Nephron (organoid): Measurements from ENCODE around the gene SIGLEC11.
A peak's percentile ranks its signal among the peaks of the same experiment; 100 is the strongest.

ENCODE experiments used
- H3K27ac Mint-ChIP-seq, 3 experiments: 2 replicates each; pipeline ENCODE4 v1.8.0; 2020; ENCODE audit warnings: mixed read lengths in 3 of 3, mild to moderate bottlenecking in 2 of 3, moderate library complexity in 1 of 3
- H3K27me3 Mint-ChIP-seq: 2 replicates; pipeline ENCODE4 v1.8.0; 2021; ENCODE audit warnings: low read depth, mild to moderate bottlenecking, moderate library complexity, mixed read lengths
- H3K36me3 Mint-ChIP-seq: 2 replicates; pipeline ENCODE4 v1.8.0; 2020; ENCODE audit warnings: low read depth, mixed read lengths
- H3K4me1 Mint-ChIP-seq: 2 replicates; pipeline ENCODE4 v1.8.0; 2020; ENCODE audit warnings: mixed read lengths
- H3K4me3 Mint-ChIP-seq, 3 experiments: 2 replicates each; pipeline ENCODE4 v1.8.0; 2020; ENCODE audit warnings: mild to moderate bottlenecking in 3 of 3, mixed read lengths in 3 of 3, moderate library complexity in 2 of 3
- H3K9me3 Mint-ChIP-seq: 2 replicates; pipeline ENCODE4 v1.8.0; 2020; ENCODE audit warnings: mixed read lengths
- TF ChIP-seq, protein P1 (sequence below), 3 experiments: fragments of 200-600 bp; sonication (generic); IDR thresholded peaks; one replicate each; pipeline ENCODE4 v1.5.0; 2021; ENCODE audit warnings: antibody characterized with exemption in 3 of 3; ENCODE audit not compliant: unreplicated experiment in 3 of 3

SIGLEC11 gene

DNA sequence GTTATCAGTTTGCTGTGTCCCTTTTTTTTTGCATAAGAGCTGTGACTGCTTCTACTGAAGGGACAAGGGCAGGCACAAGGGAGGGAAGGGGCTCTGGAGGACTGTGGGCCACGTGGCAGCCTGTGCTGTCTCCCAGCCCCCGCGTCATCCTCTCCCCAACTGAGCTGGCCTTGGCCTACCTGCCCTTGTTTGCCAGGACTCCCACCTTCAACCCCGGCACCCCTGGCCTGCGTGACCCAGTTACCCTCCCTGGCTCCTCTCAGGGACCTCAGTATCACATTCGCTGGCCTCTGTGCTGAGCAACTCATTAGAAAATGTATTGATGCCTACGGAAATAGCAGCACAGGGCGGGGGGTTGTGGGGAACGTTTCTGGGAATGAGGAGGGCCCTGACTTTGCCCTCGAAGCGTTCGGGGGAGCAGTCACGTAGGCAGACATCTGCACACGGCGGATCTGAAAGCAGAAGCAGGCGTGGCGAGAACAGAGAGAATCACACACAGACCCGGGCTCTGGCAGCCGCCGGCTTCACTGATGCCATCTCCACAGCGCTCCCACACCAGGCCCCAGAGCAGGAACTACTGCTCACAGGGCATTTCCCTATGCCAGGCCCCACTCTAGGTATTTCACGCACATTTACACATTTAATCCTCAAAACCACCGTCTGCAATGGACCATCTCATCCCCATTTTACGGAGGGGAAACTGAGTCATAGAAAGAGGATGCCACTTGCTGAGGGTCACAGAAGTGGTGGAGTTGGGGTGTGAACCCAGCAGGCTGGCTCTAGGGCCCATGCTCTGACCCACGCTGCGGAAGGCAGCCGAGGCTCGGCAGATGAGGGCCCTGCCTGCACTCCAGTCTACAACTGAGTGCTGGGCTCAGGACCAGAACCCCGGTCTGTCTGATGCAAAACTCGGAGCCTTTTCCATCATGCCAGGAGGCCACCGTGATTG is 37.6 kb downstream of the SIGLEC11 start:
- H3K27me3 Mint-ChIP-seq = no peaks in the 10 kb centered on the region
- no peak overlapping the region for H3K4me3 Mint-ChIP-seq
- H3K4me1 Mint-ChIP-seq = peaks cover 40% of the 10 kb centered on the region
- H3K9me3 Mint-ChIP-seq = no peaks in the 10 kb centered on the region
- peaks cover 40% of the 10 kb centered on the region for H3K36me3 Mint-ChIP-seq
- TF ChIP-seq, protein P1, sequence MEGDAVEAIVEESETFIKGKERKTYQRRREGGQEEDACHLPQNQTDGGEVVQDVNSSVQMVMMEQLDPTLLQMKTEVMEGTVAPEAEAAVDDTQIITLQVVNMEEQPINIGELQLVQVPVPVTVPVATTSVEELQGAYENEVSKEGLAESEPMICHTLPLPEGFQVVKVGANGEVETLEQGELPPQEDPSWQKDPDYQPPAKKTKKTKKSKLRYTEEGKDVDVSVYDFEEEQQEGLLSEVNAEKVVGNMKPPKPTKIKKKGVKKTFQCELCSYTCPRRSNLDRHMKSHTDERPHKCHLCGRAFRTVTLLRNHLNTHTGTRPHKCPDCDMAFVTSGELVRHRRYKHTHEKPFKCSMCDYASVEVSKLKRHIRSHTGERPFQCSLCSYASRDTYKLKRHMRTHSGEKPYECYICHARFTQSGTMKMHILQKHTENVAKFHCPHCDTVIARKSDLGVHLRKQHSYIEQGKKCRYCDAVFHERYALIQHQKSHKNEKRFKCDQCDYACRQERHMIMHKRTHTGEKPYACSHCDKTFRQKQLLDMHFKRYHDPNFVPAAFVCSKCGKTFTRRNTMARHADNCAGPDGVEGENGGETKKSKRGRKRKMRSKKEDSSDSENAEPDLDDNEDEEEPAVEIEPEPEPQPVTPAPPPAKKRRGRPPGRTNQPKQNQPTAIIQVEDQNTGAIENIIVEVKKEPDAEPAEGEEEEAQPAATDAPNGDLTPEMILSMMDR (IDR thresholded peaks at IDR 0.05; ENCODE audit: unreplicated experiment in 3 of 3) = no peak
- H3K27ac Mint-ChIP-seq = peak overlapping the region; percentile 58 to 74 (median 64)

DNA sequence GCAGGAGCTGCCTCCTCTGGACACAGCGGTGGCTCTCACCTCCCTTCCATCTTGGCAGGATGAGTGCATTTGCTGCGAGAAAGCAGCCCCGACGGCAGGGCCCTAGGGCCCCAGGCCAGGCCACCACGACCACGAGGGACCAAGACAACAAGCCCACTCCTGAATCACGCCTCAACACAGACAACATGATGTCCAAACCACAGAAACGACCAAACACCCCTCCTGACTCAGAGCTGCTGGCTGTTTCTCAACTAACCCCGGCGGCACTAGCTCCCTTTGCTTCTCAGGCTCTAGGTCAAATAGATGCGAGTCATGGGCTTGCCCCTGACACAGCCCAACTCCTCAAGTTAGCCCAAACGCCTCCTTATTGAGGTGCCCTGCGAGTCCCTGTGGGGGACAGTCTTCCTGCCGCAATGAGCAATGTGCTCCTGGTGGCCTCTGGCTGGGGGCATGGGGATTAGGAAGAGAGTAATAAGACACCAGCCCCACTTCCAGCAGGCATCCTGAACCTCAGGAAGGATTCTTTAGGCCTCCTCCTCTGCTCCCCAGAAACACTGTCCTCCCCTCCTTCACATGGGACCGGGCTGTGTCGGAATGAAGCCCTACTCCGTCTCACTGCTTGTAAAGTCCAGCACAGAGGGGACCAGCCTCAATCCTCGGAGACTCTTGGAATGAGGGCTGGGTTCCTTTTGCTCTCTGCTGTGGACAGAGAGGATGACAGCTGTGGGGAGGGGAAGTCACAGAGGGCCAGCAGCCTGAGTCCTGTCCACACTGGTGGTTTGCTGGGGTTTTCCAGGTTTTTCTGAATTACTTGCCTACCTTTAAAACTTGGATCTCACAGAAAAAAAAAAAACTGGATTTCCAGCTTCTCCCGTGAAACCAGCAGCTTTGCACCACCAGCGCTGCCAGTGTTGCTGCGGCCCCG is 38.8 kb downstream of the SIGLEC11 start:
- Mint-ChIP-seq H3K4me3 (no peak overlapping the region), H3K9me3 (peaks cover 3% of the 10 kb centered on the region), H3K27ac (peak overlapping the region in 2 of 3 experiments; percentile 18 to 44), H3K36me3 (peaks cover 45% of the 10 kb centered on the region), H3K27me3 (no peaks in the 10 kb centered on the region), H3K4me1 (peaks cover 34% of the 10 kb centered on the region)
- TF ChIP-seq, protein P1 (IDR thresholded peaks at IDR 0.05; ENCODE audit: unreplicated experiment in 3 of 3) = no peak

DNA sequence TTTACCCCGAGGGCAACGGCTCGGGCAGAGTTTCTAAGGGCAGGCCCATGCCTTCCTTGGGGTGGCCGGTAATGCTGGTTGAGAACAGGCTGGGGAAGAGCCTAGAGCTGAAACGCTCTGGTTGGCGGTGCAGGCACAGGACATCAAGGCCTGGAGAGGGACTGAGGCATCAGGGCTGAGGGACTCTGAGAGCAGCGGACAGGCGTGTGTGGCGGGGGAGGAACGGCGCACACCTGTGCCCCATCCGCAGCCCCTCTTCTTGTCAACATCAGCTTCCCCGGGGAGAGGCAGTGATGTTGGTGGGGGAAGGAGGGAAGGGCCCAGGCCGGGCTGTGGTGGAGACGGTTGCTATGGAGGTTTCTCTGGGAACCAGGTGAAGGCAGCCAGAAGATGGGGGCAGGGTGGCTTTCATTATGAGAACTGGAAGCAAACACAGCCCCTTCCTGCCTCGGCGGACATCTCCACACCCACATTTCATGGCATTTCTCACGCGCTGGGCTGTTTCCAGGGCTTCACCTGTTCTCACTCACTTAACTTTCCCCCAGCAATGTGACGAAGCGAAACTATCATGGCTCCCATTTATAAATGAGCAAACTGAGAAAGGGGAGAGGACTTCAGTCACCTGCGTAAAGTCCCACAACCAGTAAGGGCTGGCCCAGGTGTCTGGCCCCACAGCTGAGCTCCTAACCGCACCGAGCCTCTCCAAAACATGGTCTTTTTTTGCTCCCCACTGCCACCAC is 40.2 kb downstream of the SIGLEC11 start:
- H3K9me3 Mint-ChIP-seq = peaks cover 3% of the 10 kb centered on the region
- H3K27ac Mint-ChIP-seq = no peak overlapping the region
- TF ChIP-seq, protein P1 (IDR thresholded peaks at IDR 0.05; ENCODE audit: unreplicated experiment in 3 of 3) = no peak

DNA sequence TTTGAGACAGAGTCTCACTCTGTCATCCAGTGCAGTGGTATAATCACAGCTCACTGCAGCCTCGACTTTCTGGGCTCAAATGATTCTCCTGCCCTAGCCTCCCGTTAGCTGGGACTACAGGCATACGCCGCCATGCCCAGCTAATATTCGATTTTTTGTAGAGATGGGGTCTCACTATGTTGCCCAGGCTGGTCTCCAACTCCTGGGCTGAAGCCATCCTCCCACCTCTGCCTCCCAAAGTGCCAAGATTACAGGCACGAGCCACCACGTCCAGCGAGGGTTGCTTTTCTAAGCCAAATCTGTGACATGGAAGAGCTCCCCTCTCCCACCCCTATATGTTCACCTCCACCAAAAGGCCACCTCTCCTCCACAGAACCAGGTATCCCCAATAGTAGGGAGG is 42.9 kb downstream of the SIGLEC11 start:
- Mint-ChIP-seq H3K27ac (no peak overlapping the region), H3K36me3 (peaks cover 56% of the 10 kb centered on the region), H3K9me3 (peaks cover 3% of the 10 kb centered on the region), H3K4me3 (no peak overlapping the region), H3K27me3 (no peaks in the 10 kb centered on the region), H3K4me1 (peaks cover 23% of the 10 kb centered on the region)
- TF ChIP-seq, protein P1 (IDR thresholded peaks at IDR 0.05; ENCODE audit: unreplicated experiment in 3 of 3) = no peak

More for the DNA sequence above, 40.2 kb downstream of the SIGLEC11 start:
- H3K4me3 Mint-ChIP-seq = no peak overlapping the region
- H3K27me3 Mint-ChIP-seq = no peaks in the 10 kb centered on the region
- peaks cover 47% of the 10 kb centered on the region for H3K36me3 Mint-ChIP-seq
- H3K4me1 Mint-ChIP-seq = peaks cover 36% of the 10 kb centered on the region

DNA sequence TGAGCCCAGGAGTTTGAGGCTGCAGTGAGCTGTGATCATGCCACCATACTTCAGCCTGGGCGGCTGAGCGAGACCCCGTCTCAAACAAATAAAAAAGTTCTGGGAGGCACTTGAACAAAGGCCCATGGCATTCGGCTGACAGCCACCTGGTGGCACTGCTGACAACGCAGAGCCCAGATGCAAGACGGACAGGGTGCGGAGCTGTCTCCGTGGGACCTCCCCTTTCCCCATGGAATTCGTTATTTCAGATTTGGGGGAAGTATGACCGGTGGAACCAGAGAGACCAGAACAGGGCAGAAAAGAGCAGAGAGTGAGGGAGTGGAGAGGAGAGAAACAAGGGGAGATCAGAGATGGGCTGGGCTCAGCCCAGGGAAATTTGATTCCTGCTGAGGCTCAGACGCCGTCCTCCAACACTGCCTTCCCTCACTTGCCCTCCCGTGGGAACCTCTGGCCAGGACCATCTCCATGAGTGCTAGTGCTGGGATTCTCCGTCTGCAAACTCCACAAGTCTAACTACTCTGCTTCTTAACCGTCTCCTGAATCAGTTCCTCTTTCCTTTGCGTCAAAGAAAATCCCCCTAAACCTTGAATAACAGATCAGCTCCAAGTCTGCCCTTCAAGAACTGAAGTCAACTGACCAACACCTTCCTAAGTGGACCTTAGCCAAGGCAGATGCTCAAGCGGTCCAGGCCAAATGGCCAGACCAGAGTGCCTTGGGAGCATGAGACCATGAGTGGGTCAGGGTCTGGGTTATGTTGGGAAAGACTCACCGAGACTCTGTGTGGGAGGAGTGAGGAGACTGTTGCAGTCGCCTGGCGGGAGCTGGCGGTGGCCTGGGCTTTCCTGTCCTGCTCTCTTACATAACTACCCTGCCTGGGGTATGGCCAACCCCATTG is 43.9 kb downstream of the SIGLEC11 start:
- Mint-ChIP-seq H3K27me3 (no peaks in the 10 kb centered on the region), H3K27ac (peak overlapping the region; percentile 23 to 61 (median 29)), H3K4me3 (peak overlapping the region in 1 of 3 experiments; percentile 44), H3K9me3 (peaks cover 3% of the 10 kb centered on the region), H3K4me1 (peaks cover 18% of the 10 kb centered on the region), H3K36me3 (peaks cover 62% of the 10 kb centered on the region)
- TF ChIP-seq, protein P1 (IDR thresholded peaks at IDR 0.05; ENCODE audit: unreplicated experiment in 3 of 3) = peak; percentile 18 to 40 (median 25)
